Activated T-cell treated with anti-CD3 and anti-CD28 coated beads for 1 hour (primary cell): ENCODE measurements around the gene ITGA3.

ENCODE experiments used
- DNase-seq: peaks from one replicate; pipeline ENCODE4 v3.0.0-alpha.2; 2020; ENCODE audit warnings: low read depth

Gene ITGA3

DNA sequence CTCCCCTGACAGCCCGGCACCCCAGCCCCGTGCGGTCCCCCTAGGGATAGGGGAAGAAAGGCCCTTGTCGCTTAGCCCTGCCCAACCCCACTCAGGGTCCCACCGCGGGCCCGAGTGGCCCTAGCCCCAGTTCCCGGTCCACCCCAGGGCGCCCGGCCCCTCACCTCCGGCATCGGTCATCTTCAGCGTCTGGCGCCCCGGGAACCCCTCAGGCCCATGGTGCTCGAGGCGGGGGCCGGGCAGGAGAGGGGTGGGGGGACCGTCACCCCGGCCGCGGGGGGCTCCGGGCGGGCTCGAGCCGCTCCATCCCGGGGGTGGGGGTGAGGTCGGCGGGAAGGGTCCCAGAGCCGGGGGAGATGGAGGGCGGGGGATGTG lies 73.4 kb downstream of the ITGA3 start:
- DNase-seq, result no peak

DNA sequence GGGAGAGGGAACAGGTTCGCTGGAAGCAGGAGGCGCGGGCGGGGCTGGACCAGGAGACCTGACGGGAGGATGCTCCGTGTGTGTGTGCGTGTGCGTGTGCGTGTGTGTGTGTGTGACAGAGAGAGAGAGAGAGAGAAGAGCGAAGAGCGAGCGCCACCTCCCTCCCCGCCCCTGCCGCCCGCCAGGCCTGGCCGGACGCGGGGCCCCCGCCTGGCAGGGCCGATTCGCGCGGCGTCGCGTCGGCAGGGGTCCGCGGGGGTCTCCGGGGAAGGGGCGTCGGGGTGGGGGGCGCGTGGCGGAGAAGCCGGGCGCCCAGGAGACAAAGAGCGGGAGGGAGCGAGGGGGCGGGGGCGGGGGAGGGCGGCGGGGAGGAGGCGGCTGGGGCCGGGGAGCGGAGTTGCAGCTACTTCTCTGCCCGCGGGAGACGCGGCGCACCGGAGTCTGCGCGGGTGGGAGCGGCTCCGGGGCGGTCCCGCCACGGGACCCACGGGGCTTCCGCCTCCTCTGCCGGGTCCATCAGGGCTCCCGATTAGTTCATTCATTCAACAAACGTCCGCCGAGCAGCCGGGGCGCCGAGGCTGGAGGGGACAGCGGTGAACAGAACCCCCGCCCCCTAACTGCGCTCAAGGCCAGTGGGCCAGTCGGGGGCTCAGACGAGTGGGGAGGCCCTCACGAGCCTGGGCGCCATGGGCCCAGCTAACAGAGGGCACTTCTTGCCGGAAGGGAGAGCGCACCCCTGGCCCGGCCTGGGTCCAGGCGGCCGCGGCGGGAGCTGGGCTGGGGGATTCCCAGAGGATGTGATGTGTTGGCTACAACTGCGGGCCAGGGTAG lies 74.0 kb downstream of the ITGA3 start, which contains the start of gene SAMD14:
TSS of gene SAMD14 (minus strand) at position 433 of the 831 bp plus-strand sequence. CDS start 5,201 bp downstream, outside the sequence.
- DNase-seq, result peak; percentile 31

DNA sequence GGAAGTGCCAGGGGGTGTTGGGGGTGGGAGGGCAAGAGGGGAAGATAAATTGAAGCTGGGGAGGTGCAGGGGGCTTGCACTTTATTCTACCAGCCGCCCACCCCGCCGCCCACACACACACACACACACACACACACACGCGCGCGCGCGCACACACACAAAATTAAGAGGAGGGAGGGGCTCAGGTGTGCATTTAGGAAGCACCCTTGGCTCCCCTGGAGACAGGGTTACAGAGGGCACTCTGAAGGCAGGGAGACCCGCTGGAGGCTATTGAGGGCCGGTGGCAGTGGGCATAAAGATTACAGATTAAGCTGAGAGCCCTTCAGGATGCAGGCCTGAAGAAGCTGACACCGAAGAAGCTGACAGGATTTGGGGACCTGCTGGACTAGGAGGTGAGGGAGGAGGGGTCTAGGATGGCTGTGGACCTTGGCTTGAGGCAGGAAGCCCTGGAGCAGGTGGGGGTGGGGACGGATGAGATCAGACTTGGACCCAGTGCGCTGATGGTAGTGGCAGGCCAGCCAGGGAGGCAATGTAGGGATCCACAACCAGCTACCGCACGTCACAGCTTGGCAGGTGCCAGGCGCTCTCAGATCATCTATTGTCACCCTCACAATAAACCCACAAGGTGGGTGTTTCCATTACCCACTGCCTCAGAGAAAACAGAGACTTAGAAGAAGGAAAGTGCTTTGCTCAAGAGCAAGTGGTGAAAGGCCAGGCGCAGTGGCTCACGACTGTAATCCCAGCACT lies 74.8 kb downstream of the ITGA3 start:
- no peak for DNase-seq

DNA sequence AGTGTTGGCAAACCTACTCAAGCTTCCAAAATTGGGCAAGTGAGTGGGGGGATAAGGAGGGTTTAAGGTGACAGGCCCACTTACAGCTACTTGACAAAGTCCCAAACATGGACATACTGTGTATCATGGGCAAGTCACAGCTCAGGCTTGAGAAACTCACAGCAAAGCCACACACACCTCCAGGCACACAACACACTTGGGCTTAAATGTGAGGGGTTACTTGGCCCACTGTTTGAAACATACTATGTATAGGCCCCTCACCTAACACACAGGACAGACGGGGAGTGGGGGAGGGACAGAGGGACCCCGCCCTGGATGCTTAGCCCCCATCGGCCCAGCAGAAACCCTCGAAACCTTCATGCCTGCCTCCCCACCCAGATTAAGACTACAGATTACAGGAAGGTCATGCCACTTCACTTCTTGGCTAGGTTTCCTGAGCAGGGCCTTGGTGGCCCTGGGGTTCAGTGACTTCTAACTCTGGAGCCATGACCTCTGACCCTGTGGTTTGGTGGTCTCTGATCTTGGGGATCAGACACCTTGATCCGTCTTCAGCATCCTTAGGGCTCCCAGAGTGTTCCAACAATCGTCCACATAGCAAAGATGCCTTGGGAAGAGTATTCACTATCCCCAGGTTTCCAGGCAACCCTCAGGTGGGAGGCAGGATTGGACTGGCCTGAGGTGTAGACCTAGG lies 76.3 kb downstream of the ITGA3 start:
- DNase-seq, result no peak

DNA sequence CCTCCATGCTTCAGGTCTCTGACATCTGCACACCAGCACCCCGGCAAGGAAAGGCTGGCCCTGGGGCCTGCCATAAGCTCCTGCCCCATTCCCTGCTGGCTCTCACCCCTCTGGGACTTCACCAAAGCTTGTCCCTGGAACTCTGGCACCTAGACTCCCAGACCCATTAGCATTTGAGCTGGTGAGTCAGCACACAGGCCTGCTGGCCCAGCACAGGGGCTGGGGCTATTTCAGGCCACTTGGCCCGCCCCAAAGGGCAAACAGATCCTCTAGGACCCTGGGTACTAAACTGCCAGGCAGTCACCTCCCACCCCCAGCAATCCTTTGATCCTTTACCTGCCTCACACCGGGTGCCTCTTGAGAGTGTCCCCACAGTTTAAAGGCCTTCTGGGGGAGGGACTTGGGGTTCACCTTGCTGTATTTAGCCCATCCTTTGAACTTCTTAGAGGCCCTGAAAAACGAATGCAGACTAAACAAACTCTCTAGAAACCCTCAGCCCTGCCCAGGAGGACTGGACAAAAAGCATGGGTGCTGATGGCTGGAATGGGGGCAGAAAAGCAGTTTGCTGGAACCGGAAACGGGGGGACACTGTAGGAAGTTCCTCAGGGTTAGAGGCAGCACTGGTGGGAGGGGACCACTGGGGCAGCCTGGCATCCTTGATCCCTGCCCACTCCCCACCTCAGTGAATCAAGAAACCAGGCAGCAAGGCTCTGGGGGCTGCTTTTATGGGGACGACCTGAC lies 77.3 kb downstream of the ITGA3 start:
- no peak for DNase-seq

DNA sequence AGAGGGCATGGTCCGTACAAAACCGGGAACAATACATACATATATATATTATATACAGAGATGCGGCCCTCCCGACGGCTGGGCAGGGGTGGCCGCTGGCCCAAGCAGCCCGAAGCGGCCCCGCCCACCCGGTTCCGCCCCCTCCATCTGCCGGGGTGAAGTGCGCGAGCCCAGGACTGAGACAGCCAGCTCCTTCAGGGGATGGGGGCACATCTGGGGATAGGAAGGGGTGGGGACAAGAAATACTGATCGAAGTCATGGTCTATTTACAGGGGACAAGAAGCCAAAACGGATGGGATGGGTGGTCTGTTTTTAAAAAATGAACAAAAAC lies 77.8 kb downstream of the ITGA3 start:
- no peak for DNase-seq

DNA sequence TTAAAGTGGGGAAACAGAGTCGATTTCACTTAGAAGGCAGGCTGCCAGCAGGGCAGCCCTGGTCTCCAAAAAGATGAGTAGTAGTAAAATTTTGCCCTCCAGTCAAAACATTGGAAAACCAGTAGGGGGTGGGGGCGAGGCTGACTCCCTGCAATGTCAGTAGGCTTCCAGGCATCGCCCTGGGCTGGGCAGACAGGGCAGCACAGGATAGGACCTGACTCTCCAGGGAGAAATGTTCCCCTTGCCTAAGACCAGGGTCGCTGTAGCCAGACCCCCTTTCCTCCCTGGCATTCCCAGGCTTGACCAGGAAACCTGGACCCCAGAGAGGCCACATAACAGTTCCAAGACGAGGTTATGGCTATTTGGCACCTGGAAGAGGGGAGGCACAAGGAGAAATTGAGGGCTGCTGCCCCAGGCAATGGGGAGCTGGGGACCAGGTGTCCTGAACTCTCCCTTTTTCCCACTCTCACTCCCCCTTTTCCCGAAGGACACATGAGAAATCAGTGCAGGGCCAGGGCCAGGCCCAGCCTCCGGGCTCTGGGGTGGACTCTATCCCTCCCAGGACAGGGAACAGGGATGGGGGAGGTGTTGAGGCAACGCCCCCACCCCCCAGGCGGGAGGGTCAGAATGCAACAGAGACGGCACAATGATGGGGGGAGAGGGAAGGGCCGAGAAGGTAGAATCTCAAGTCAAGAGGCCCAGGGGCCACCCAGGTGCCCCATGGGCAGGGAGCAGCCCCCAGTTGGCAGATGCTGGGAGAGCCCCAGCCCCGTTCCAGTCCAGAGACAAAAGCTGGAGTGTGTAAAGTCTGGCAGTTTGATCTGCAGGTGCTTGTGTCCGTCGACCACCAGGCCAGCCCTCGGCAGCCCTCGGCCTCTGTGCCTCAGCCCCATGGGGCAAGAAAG lies 78.5 kb downstream of the ITGA3 start:
- DNase-seq, result no peak

DNA sequence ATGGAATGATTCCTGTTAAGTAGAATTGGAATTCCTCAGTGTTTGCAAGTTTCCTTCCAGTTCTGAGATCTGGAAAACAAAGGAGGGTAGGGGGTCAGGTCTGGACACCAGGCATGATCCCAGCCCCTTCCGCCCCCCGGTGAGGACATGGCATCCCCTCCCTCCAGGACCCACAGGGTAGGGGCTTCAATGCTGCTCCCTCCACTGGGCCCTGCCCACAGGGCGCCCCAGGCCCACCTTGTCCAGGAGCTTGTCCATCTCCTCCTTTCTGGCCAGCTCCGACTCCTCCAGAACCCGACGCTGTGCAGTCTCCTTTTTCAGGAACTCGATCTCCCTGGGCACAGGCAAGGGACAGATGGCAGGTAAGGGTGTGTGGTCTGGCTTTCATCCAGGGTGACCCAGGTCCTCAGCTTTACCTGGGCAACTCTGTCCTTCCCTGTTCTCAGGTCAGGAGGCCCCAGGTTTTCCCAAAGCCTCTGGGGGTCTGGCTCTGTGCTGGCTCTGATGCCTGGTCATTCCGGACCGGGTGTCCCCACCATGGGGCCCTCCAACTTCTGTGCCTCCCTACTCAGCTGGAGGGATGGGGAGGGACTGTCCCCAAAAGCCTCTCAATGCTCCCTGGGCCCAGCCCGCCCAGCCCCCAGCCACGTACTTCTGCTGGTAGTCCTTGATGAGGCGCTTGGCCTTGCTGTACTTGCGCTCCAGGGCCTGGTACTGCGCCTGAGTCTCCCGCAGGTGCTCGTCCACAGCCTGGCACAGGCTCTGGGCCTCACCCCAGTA lies 79.6 kb downstream of the ITGA3 start:
- DNase-seq, result no peak

DNA sequence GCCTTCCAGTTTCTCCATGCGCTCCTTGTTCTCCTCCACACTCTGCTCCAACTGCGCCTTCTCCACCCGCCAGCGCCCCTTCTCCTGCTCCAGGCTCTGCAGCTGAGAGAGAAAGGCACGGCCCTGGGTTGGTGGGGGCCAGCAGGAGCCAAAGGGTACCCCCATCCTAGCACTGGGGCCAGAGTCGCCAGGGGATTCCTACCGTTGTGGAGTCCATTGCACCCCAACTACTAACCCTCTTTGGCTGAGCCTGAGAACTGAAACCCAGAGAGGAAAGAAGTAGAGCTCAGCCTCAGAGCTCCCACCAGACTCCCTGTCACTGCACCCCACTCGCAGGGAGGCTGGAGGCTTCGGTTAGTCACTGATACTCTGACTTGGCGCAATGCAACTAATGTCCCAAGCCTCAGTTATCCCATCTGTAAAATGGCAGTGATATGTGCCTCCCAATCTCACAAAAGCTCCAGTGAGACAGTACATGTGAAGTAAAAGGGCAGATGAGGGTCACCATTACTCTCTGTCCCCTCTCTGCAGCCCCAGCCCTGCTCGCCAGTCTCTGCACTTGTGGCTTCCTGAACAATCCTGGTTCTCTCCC lies 80.3 kb downstream of the ITGA3 start:
- DNase-seq, result no peak

DNA sequence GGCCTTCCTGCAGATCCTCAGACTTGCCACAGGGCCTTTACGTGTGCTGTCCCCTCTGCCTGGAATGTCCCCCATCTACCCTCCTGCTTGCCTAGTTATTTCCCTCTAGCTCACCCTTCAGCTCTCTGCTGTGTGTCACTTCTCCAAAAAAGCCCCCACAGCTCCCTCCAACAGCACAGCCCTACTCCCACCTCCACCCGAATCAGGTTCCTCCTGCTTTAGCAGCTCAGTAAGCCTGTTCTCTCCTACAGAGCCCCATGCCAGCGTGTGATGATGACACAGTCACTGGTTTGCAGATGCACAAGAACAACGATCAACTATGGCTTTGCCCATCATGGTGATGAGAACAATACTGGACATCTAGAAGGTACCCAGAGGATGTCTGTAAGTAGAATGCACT lies 81.1 kb downstream of the ITGA3 start:
- DNase-seq, result no peak

DNA sequence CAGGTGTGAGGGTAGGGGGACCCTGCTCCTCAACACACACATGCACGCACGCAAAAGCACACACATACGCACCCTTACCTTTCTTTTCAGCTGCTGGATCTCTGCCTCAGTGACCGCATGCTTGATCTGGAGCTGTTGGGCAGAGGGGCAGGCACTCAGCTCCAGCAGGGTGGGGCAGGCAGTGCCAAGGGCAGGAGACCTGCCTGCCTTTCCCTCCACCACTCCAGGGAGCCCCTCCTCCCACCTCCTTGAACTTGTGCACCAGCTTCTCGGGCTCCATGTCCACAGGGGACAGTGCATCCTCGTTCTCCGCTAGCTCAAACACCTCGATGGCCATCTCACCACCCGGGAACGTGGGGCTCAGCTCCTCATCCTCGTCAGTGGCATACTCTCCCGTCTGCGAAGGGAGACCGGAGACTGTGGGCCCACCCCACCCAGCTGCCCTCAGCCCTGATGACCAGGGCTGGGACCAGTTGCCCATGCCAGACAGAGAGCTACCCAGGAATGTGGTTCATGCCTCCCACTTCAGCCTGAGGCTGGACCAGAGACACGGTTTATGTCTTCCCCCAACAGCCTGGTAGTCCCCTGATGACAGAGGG lies 83.4 kb downstream of the ITGA3 start:
- DNase-seq, result no peak
